HG03196 (cell line): ENCODE measurements around the gene TTLL8.

ENCODE experiments used
- ATAC-seq: cut with Tn5 transposase; IDR thresholded peaks from one replicate; pipeline ENCODE4 v1.9.1; 2021; ENCODE audit not compliant: unreplicated experiment

TTLL8 gene

DNA sequence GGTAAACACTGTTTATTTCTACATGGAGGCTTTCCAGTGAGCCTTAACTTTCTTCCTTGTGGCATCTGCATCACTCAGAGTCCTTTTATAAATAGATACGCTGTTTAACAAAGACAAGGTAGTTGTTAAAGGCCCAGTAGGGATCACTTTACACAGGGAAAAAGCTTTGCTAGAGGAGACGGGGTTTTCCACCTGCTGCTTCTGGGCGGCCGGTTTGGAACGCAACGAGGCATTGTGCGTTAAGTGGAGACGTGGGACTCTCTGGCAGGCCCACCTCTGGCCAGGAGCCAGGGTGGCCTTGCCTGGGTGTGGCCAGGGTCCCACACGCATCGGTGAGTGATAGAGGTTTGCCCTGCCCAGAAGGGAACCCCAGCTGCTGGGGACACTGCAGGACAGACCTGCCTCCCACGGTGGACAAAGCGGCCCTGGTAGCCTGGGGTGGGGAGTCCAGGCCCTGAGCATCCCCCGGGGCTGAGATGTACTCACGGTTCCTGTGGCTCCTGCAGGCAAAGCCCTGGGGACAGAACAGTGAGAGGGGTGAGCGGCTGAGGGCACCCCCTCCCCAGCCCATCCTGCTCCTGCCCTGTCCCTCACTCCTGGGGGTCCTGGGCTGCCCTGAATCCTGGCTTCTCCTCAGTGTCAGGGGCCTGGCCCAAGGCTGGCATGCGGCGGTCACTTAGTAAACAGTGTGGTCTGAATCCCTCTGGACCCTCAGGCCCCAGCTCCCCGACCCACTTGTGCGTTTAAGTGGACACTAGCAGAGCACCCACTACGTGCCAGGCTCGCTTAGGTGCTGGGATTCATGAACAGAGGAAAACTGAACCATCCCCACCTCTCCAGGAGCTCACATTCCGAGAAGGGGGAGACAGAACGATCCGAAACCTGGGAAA is 49.7 kb downstream of the TTLL8 start:
- no peak for ATAC-seq

GRCh38 chr22:50007057-50007511 is 51.0 kb downstream of the TTLL8 start:
- ATAC-seq: no peak

DNA sequence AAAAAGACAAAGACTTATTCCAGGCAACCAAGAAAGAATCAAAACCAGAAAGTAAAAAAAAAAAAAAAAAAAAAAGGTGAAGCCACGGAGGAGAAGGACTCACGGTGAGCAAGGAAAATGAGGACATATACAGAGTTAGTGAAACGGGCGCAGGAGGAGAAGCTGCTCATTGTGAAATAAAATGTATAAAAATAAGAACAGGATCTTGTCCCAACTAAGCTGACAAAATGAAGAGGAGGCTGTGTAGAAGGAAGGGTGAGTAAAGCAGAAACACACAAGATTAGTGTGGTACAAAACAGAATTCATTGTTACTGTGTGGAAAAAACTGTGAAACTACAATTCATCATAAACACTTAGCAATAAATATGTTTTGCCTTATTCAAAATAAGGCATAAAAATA is 53.2 kb downstream of the TTLL8 start:
- no peak for ATAC-seq

- no peak for ATAC-seq
These were observed 55.3 kb downstream of the TTLL8 start for GRCh38 chr22:50002791-50003190.

- no peak for ATAC-seq
These were observed 56.5 kb downstream of the TTLL8 start for GRCh38 chr22:50001388-50002231.

DNA sequence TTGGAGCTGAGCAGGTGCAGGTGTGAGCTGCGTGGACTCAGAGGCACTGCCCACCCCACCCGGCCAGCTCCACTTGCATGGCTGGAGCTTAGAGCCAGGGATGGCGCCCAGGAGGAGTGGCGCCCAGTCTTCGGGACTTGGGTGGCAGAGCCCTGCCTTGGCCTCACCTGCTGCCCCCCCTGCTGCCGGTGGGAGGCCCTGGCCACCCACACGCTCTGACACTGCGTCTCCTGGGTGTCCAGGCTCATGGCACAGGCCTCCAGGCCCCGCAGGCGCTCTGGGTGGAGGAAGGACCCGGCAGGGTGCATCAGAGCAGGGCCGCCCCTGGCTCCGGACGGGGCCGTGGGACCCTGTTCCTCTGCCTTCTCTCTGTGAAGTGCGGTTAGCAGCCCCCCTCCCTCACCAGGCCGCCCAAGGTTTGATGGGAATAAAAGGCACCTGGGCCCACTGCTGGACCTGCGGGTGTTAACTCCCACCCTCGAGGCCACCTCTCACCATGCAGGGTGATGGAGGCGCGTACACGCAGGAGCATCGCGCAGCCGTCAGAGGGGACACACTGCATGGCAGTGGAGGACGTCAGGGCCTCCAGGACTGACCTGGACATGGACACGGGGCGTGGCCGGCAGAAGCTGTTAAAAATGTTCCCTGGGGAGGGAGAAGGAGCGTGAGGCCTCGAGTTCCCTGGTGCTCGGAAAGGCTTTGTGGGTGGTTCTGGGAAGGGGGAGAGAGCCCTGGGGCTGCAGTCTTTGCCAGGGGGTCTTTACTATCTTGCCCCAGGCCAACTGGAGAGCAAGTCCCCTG is 57.3 kb downstream of the TTLL8 start:
- ATAC-seq: no peak

GRCh38 chr22:49999946-50000586 is 58.0 kb downstream of the TTLL8 start:
- no peak for ATAC-seq

- ATAC-seq: no peak
These were observed 58.8 kb downstream of the TTLL8 start for GRCh38 chr22:49999063-49999945.

DNA sequence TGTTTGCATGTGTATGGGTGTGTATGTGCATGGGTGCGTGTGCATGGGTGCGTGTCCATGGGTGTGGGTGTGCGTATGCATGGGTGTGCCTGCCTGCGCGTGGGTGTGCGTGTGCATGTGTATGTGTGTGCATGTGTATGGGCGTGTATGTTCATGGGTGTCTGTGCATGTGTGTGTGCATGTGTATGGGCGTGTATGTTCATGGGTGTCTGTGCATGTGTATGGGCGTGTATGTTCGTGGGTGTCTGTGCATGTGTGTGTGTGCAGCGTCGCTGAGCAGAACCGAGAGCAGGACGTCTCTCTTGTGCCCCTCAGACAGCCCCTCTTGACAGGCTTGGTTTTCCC is 59.4 kb downstream of the TTLL8 start:
- ATAC-seq: no peak

DNA sequence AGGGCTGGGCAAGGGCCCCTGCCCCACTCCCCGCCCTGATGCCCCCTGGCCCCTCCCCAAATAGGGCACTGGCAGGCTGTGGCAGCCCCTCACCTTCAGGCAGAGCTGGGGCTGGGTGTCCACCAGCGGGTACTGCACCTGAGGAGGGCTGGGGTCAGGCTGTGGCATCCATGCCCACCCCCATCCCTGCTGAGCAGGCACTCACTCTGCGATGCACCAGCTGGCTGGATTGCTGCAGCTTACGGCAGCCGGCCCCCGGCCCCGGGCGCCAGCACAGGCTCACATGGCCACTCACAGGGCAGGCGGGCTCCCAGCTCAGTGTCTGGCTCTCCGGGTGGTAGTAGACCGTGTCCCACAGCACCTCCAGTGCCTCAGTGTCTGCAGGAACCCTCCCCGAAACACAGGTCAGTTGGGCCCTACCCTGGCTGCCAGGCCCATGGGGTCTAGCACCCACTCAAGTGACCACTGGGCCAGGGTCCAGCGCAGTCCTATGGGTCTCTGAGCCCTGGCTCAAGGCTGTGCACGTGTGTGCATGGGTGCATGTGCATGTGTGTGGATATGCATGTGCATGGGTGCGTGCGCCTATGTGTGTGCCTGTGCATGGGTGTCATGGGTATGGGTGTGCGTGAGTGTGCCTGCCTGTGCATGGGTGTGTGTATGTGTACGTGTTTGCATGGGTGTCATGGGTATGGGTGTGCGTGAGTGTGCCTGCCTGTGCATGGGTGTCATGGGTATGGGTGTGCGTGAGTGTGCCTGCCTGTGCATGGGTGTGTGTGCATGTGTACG is 60.0 kb downstream of the TTLL8 start:
- no peak for ATAC-seq

DNA sequence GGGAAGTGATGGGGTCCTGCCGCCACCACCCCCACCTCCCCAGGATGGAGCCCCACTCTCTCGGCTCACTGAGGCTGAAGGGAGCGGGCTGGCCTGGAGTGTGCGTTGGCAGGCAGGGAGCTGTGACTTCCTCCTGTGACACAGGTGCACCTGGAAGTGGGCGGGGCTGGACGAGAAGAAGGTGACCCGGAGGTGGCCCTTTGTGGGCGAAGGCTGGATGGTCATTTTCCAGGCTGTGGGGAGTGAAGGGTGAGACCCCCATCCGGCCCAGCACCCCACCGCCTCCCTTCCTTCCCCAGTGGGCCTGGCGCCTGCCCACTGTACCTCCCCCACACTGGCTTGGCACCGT is 60.9 kb downstream of the TTLL8 start:
- ATAC-seq: no peak

DNA sequence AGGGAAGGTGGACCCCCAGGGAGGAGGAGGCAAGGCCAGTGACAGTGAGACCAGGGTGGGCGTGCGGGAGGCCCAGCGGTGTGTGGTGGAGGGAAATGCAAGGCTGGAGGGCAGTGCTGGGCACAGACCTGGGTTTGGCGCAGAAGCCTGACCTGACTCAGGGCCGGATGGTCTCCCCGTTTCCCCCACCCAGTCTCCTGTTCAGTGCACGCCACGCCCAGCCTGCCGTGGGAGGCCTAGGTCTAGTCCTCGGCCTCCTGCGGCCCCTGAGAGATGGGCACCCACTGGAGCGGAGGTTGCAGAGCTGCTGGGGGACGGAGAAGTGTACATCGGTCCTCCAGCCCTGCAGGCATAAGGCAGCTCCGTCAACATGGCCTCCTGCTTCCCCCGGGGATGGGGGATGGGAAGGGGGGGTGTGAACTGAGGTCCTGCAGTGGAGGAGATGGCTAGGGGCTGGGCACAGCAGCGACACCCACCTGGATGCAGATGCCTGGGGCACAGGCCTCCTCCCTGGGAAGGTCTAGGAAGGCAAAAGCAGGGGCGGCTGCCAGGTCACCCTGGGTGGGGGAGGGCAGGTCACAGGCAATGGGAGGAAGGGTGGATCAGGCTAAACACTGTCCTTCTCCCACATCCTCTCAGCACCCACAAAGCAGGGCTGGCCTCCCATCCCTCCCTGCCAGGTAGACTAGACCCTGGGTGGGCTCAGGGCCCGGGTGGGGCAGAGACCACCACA is 61.4 kb downstream of the TTLL8 start:
- no peak for ATAC-seq

GRCh38 chr22:49996119-49996517 is 62.0 kb downstream of the TTLL8 start:
- ATAC-seq: no peak

DNA sequence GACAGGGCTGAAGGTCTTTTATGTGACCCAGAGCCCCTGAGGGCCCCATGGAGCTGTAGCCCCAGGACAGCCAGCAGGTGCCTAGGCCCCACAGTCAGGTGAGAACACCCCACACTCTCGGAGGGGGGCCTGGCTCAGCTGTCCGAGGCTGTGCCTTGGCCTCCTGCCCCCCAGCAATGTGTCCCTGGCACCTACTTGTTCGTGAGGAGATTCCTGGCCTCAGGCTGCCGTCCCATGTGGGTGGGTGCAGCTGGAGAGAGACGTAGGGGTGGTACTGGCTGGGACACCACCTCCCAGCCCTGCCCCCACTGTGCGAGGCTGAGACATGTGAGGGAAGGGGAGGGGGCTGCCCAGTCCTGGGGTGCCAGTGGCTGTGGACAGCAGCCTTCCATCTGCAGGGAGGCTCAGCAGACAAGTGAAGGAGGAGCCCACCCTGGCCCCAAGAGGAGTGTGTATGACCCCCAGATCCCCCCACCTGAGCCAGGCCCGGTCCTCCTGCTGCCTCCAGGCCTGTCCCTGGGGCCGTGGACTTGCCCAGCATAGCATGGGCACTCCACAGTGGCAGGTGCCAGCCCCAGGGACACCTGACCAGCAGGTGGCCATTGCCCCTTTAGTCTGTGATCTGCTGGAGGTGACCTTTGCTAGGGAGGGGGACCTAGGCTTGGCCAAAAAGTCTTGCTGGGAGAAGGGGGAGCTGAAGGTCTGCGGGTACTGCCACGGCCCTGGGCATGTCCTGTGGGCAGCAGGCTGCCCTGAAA is 62.6 kb downstream of the TTLL8 start:
- no peak for ATAC-seq

- ATAC-seq: no peak
These were observed 63.1 kb downstream of the TTLL8 start for GRCh38 chr22:49995041-49995360.

DNA sequence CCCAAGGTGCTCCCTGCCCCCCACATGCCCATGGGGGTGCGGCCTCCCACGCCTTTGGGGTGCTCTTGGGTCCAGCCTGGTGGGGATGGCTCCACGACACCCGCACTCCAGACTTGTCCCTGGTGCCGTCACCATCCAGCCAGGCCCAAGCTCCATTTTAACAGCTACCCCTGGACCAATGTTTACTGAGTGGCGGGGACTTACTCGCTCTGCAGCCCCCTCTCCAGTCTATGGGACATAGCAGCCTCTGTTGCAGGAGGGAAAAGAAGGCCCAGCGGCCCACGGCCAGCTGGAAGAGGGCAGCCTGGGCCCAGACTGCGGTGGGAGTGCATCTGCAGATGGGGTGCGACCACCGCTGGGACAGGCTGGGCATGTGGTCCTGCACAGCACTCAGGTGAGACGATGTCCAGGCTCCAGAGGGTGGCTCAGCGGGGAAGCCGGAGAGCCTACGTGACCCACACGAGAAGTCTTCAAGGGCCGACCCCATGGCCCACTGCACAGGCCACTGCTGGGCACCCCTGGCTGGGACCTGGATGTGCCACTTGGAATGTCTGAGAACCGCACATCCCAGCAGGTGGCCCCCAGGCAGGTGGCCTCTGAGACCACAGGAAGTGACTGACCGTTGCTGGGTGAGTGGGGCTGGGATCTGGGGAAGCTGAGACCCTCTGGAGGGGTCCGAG is 63.6 kb downstream of the TTLL8 start:
- no peak for ATAC-seq

DNA sequence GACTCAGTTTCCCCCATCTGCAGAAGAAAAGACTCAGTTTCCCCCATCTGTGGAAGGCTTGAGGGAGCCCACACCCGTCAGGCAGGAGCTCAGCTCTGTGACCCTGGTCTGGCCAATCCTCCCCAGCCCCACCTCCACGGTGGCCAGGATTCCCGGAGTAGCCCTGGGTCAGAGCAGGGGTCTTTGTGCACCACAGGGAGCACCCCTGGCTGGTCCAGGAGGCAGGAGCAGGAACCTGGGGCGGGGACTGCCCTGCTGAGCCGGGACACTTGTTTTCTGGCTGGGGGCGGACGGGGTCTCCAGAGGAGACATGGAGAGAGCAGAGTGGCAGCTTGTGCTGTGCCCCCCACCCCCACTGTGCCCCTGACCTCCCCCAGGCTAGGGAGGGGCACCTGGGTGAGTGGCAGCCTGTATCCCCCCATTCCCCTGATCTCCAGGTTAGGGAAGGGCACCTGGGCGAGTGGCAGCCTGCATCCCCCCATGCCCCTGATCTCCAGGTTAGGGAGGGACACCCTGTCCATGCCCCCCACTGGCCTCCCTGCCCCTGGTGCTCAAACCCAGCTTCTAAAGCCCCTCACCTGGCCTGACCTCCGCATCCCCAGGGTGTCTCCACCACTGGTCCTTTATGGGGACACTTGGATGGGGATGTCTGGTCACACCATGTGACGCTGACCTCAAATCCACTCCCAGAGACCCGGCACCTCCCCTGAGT is 64.3 kb downstream of the TTLL8 start:
- no peak for ATAC-seq
